Measurements from ENCODE around the gene CAPZA1.

The CAPZA1 gene

GRCh38 chr1:112701227-112702066 is 81.8 kb downstream of the CAPZA1 start:
- DNase-seq (ENCODE audit: low spot score) = no peak

GRCh38 chr1:112702067-112702395 is 82.4 kb downstream of the CAPZA1 start:
- no peak for DNase-seq (ENCODE audit: low spot score)

- no peak for DNase-seq (ENCODE audit: low spot score)
Observed at GRCh38 chr1:112702420-112703261, 83.0 kb downstream of the CAPZA1 start.

GRCh38 chr1:112703706-112704105 is 84.1 kb downstream of the CAPZA1 start:
- DNase-seq (ENCODE audit: low spot score) = no peak

GRCh38 chr1:112704391-112704933 is 84.8 kb downstream of the CAPZA1 start:
- DNase-seq (ENCODE audit: low spot score) = no peak

- DNase-seq (ENCODE audit: low spot score) = peak; percentile 89
Observed at GRCh38 chr1:112704934-112705627, 85.4 kb downstream of the CAPZA1 start.

- no peak for DNase-seq (ENCODE audit: low spot score)
Observed at GRCh38 chr1:112706505-112707220, 87.0 kb downstream of the CAPZA1 start, which contains the start of gene RHOC. RHOC (minus strand) TSS chr1:112707127; CDS start chr1:112703799, 3,328 bp downstream.

GRCh38 chr1:112707221-112708001 is 87.8 kb downstream of the CAPZA1 start:
- DNase-seq (ENCODE audit: low spot score) = peak; percentile 94

GRCh38 chr1:112708002-112708448 is 88.4 kb downstream of the CAPZA1 start:
- peak; percentile 46 for DNase-seq (ENCODE audit: low spot score)

- no peak for DNase-seq (ENCODE audit: low spot score)
Observed at GRCh38 chr1:112708489-112708888, 88.9 kb downstream of the CAPZA1 start.

- no peak for DNase-seq (ENCODE audit: low spot score)
Observed at GRCh38 chr1:112710159-112710558, 90.5 kb downstream of the CAPZA1 start.

GRCh38 chr1:112710586-112710985 is 91.0 kb downstream of the CAPZA1 start:
- DNase-seq (ENCODE audit: low spot score) = no peak

- DNase-seq (ENCODE audit: low spot score) = no peak
Observed at GRCh38 chr1:112711041-112711440, 91.4 kb downstream of the CAPZA1 start.

GRCh38 chr1:112711670-112712069 is 92.0 kb downstream of the CAPZA1 start:
- DNase-seq (ENCODE audit: low spot score) = no peak

- no peak for DNase-seq (ENCODE audit: low spot score)
Observed at GRCh38 chr1:112712191-112712590, 92.6 kb downstream of the CAPZA1 start.

GRCh38 chr1:112712701-112713128 is 93.1 kb downstream of the CAPZA1 start:
- no peak for DNase-seq (ENCODE audit: low spot score)

GRCh38 chr1:112713466-112714312 is 94.1 kb downstream of the CAPZA1 start:
- DNase-seq (ENCODE audit: low spot score) = no peak

- no peak for DNase-seq (ENCODE audit: low spot score)
Observed at GRCh38 chr1:112714313-112715263, 95.0 kb downstream of the CAPZA1 start.
